GM18907 (cell line): Measurements from ENCODE around the gene ZMIZ1.

ENCODE experiments used
- ATAC-seq: cut with Tn5 transposase; IDR thresholded peaks from one replicate; pipeline ENCODE4 v1.9.1; 2021; ENCODE audit warnings: mild to moderate bottlenecking, moderate library complexity; ENCODE audit not compliant: unreplicated experiment

The ZMIZ1 gene

GRCh38 chr10:79219322-79219957 is 150.7 kb downstream of the ZMIZ1 start:
- no peak for ATAC-seq

GRCh38 chr10:79220307-79220706 is 151.5 kb downstream of the ZMIZ1 start:
- ATAC-seq: no peak

- ATAC-seq: no peak
These were observed 152.6 kb downstream of the ZMIZ1 start for GRCh38 chr10:79221110-79222051.

GRCh38 chr10:79222186-79222585 is 153.4 kb downstream of the ZMIZ1 start:
- ATAC-seq: no peak

- ATAC-seq: no peak
These were observed 154.6 kb downstream of the ZMIZ1 start for GRCh38 chr10:79223091-79224048.

GRCh38 chr10:79224263-79224949 is 155.6 kb downstream of the ZMIZ1 start:
- ATAC-seq: no peak

- ATAC-seq: no peak
These were observed 156.2 kb downstream of the ZMIZ1 start for GRCh38 chr10:79224992-79225391.

- ATAC-seq: no peak
These were observed 157.9 kb downstream of the ZMIZ1 start for GRCh38 chr10:79226391-79227245.

- no peak for ATAC-seq
These were observed 160.3 kb downstream of the ZMIZ1 start for GRCh38 chr10:79229071-79229541.

- ATAC-seq: no peak
These were observed 161.1 kb downstream of the ZMIZ1 start for GRCh38 chr10:79229830-79230327.

GRCh38 chr10:79230328-79230830 is 161.6 kb downstream of the ZMIZ1 start:
- ATAC-seq: no peak

- no peak for ATAC-seq
These were observed 162.1 kb downstream of the ZMIZ1 start for GRCh38 chr10:79230850-79231249.

GRCh38 chr10:79231908-79232307 is 163.1 kb downstream of the ZMIZ1 start:
- ATAC-seq: no peak

GRCh38 chr10:79232864-79233263 is 164.1 kb downstream of the ZMIZ1 start:
- no peak for ATAC-seq

- no peak for ATAC-seq
These were observed 165.9 kb downstream of the ZMIZ1 start for GRCh38 chr10:79234391-79235315.

- ATAC-seq: no peak
These were observed 167.1 kb downstream of the ZMIZ1 start for GRCh38 chr10:79235765-79236432.

GRCh38 chr10:79236433-79236765 is 167.6 kb downstream of the ZMIZ1 start:
- ATAC-seq: no peak
